Mucosa of descending colon (tissue), 3 donors: ENCODE data around the gene FAM53B. TPM values are rescaled to one million over a fixed set of nuclear protein-coding genes. Genes with fewer than 3 reads are reported as not detected.

Source experiments
- ATAC-seq: fragments of 200-7000 bp; cut with Tn5 transposase; one replicate; pipeline ENCODE4 v1.9.1; 2020; ENCODE audit warnings: mild to moderate bottlenecking, moderate library complexity
- DNase-seq, 3 donors: peaks; one replicate each; pipeline ENCODE4 v3.0.0-alpha.2; 2020
- H3K36me3 ChIP-seq: fragments of 200-600 bp; one replicate; pipeline ENCODE4 v1.8.0; 2021; ENCODE audit warnings: low read depth, mild to moderate bottlenecking
- H3K4me1 ChIP-seq: fragments of 200-600 bp; one replicate; pipeline ENCODE4 v1.8.0; 2021; ENCODE audit warnings: low read depth, mild to moderate bottlenecking
- H3K4me3 ChIP-seq: fragments of 200-600 bp; one replicate; pipeline ENCODE4 v1.8.0; 2021; ENCODE audit warnings: mild to moderate bottlenecking
- H3K9me3 ChIP-seq: fragments of 200-600 bp; one replicate; pipeline ENCODE4 v1.8.0; 2021; ENCODE audit warnings: mild to moderate bottlenecking
- CTCF ChIP-seq: fragments of 200-600 bp; IDR thresholded peaks from one replicate; pipeline ENCODE4 v1.8.0; 2022; ENCODE audit warnings: antibody characterized with exemption, mild to moderate bottlenecking
- intact Hi-C, 2 donors: fragments of 100-400 bp; cut with DNase I in 1 of 2; cut with micrococcal nuclease in 1 of 2; formaldehyde crosslinking; loops; one replicate each; pipeline versions ENCODE4 v1.11.0 to v1.11.1; 2022; cut with DNase I, micrococcal nuclease
- total RNA-seq, 3 donors: library from RNA; stranded (reverse); fragmentation: NEBNext Ultra II Directional in 2 of 3; extraction: Animal tissue kit (Norgen Biotek cat#: 25700) in 2 of 3; gene quantifications; one replicate each; pipeline versions ENCODE4 v1.2.1 to v1.2.4, GENCODE V29; 2021 to 2023
- donor health status: DM: no; HTN: no; CAD: no; lungs with moderate emphysema.
- donor health status: DM: no; HTN: no; CAD: no.
- donor health status: DM: no; HTN: yes; CAD: no.

Gene FAM53B
- total RNA-seq, 3 donors from 2014 or later, result 37.2 to 48.0 (median 44.2) TPM

- ATAC-seq, result peak; percentile 1
- peaks cover 8% of the 10 kb centered on the region for H3K4me1 ChIP-seq
- DNase-seq, result no peak
- no peak for TF ChIP-seq CTCF
- intact Hi-C loops, result no loop called here
- H3K36me3 ChIP-seq, result no peaks in the 10 kb centered on the region
- H3K4me3 ChIP-seq, result no peak overlapping the region
- no peaks in the 10 kb centered on the region for H3K9me3 ChIP-seq
Measured at GRCh38 chr10:124618470-124619073, 125.6 kb downstream of the FAM53B start.

GRCh38 chr10:124616836-124617130, 127.4 kb downstream of the FAM53B start:
- no peak for ATAC-seq
- no peaks in the 10 kb centered on the region for H3K36me3 ChIP-seq

GRCh38 chr10:124616040-124616835, 127.9 kb downstream of the FAM53B start:
- no peaks in the 10 kb centered on the region for H3K36me3 ChIP-seq
- peaks cover 8% of the 10 kb centered on the region for H3K4me1 ChIP-seq

More at GRCh38 chr10:124616836-124617130, 127.4 kb downstream of the FAM53B start:
- no peak for TF ChIP-seq CTCF
- Histone ChIP-seq H3K4me1 (peaks cover 8% of the 10 kb centered on the region), H3K4me3 (no peak overlapping the region), H3K9me3 (no peaks in the 10 kb centered on the region)
- intact Hi-C loops, result no loop called here
- DNase-seq, result no peak

GRCh38 chr10:124615259-124615658, 128.9 kb downstream of the FAM53B start:
- intact Hi-C loops, result no loop called here
- Histone ChIP-seq H3K4me3 (no peak overlapping the region), H3K4me1 (peaks cover 8% of the 10 kb centered on the region), H3K36me3 (no peaks in the 10 kb centered on the region), H3K9me3 (no peaks in the 10 kb centered on the region)
- DNase-seq (no peak), ATAC-seq (no peak)
- TF ChIP-seq CTCF, result no peak

More at GRCh38 chr10:124616040-124616835, 127.9 kb downstream of the FAM53B start:
- no peak for TF ChIP-seq CTCF
- intact Hi-C loops, result no loop called here
- ATAC-seq (no peak), DNase-seq (no peak)
- no peaks in the 10 kb centered on the region for H3K9me3 ChIP-seq
- no peak overlapping the region for H3K4me3 ChIP-seq

- no peak overlapping the region for H3K4me3 ChIP-seq
- no peaks in the 10 kb centered on the region for H3K9me3 ChIP-seq
- ATAC-seq (no peak), DNase-seq (no peak)
- TF ChIP-seq CTCF, result no peak
- no peaks in the 10 kb centered on the region for H3K36me3 ChIP-seq
- intact Hi-C loops, result no loop called here
- H3K4me1 ChIP-seq, result peaks cover 1% of the 10 kb centered on the region
Measured at GRCh38 chr10:124614003-124614659, 130.0 kb downstream of the FAM53B start.
